IPS-NIHi11 (cell line): Measurements from ENCODE around the gene CST11.
A peak's percentile ranks its signal among the peaks of the same experiment; 100 is the strongest.

Experiments used
- DNase-seq: peaks from one replicate; pipeline ENCODE4 v3.0.0; 2012; ENCODE audit warnings: mixed read lengths, low spot score

The CST11 gene

DNA sequence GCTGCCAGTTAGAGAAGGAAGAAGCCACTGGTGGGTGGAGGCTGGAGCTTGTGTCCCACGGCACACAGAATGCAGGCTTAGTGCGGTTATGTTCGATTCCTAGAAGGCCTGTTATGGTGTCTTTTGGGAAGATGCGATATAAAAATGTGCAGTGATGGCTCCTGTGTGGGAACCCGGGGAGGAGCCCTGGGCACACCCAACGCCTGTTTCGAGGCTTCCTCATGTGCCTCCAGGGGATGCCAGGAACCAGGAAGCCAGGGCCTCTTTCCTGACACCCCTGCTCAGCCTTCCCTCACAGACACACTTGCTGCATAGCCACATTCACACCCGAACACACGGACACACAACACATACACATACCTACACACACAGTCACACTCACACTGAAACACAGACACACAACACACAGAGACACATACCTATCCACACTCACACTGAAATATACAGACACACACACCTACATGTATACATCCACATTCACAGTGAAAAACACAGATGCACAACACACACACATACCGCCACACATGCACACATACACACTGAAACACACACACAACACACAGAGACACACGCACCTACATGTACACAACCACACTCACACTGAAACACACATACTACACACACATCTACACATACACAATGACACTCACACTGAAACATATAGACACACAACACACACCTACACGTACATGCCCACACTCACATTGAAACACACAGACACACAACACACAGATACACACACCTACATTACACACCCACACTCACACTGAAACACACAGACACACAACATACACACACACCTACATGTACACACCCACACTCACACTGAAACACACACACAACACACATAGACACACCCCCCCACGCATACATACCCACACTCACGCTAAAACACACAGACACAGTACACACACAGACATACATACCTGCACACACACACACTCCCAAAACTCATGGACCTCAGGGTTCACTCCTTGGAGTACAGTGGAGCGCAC is 1.2 kb upstream of the CST11 start:
- DNase-seq: no peak

GRCh38 chr20:23451956-23452487 is 654 bp downstream of the CST11 start:
- no peak for DNase-seq

DNA sequence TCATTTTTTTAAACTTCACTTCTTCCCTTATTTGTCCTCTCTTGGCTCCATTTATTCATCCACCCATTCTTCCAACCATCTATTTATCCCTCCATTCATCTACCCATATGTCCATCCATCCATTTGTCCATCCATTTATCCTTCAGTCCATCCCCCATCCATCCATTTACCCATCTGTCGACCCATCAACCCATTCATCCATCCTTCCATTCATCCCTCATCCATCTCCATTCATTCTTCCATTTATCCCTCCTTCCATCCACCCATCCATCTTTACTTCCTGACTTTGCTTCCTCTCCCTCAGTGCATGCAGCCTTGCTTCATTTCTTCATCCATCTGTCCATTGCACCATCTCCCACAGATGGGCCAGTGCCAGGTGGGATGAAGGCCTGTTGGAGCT is 1.8 kb downstream of the CST11 start:
- no peak for DNase-seq

GRCh38 chr20:23449421-23449820 is 3.3 kb downstream of the CST11 start:
- DNase-seq: no peak

DNA sequence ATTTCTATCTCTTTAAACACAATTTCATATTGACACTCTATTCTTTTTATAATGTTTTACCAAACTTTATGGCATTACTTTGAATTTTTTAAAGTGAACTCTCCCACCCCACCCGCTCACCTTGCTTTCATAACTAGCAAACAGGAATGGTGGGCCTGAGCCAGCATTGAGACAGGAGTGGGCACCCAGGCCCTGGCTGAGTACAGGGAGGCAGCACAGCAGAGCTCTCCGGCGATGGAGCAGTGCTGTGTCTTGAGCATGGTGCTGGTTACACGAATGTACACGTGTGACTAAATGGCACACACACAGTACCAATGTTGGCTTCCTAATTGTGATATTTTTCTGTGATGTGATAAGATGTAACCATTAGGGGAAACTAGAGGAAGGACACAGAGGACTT is 4.5 kb downstream of the CST11 start:
- no peak for DNase-seq

DNA sequence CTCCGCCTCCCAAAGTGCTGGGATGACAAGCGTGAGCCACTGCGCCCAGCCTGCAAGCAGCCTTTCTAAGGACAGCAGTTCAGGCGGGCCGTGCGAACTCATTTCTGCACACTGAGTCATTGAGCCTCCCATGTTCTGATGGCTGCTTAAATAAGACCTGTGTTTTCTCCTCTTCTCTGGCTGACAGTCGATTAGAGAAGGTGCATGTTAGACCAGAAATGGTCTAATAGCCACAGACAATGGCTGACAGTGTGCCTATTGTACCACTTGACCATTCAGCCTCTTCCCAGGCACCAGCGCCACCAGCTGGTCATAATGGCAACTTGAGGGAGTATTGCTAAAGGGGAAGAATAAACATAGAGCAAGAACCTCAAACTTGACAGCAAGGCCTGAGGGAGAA is 6.2 kb downstream of the CST11 start:
- peak; percentile 77 for DNase-seq

GRCh38 chr20:23445596-23446217 is 7.0 kb downstream of the CST11 start:
- DNase-seq: no peak

- DNase-seq: no peak
Measured at GRCh38 chr20:23444859-23445258, 7.8 kb downstream of the CST11 start.

DNA sequence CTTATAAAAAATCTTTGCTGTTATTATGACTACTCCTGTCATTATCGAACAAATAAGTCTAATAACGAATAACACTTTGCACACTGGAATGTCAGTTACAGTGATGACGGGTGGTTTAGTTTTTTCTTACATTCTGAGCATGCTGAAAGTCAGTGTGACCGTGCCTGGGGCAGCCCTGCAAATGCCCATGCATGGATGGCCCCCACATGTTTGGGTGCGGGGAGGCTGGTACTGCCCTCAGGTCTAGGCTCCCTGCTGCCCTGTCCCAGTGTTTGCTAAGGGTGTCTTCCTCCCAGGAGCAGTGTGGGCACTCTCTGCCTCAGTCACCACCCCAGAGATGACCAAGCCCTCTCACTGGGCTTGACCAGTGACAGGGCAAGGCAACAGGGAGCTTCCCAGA is 10.2 kb downstream of the CST11 start:
- DNase-seq: no peak

DNA sequence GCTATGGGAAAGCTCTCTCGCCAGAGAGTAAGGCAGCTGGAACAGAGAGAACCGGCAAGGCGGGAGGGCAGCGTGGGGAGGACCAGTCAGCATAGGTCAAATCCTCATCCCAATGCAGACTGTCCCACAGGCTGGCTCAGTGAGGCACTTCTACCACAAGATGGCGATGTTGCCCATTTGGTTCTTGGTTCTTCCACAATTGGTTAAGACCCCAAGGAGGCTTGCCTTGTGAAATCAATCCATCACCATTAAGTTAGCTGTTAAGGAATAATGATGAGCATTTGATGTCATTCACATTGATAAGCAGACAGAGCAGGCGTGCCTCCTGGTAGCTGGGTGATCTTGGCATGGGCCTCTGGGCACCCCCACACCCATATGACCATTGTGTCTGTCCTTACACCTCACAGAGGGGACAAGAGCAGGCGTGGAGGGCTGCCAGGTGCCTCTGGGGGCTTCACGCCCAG is 10.8 kb downstream of the CST11 start:
- peak; percentile 91 for DNase-seq

DNA sequence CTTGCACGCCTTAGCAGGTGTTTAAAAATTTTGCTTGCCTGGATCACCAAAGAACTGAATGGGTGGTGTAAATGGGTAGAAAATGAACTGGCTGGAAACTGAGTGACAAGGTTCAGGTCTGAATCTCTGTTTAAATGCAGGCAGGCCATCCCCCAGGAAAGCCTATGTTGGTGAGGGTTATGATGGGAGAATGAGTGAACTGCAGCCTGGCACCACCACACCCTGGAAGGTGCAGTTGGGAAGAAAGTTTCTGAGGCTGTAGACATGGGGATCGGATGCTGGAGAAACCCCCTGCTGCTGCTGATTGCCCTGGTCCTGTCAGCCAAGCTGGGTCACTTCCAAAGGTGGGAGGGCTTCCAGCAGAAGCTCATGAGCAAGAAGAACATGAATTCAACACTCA is 12.7 kb downstream of the CST11 start:
- no peak for DNase-seq

DNA sequence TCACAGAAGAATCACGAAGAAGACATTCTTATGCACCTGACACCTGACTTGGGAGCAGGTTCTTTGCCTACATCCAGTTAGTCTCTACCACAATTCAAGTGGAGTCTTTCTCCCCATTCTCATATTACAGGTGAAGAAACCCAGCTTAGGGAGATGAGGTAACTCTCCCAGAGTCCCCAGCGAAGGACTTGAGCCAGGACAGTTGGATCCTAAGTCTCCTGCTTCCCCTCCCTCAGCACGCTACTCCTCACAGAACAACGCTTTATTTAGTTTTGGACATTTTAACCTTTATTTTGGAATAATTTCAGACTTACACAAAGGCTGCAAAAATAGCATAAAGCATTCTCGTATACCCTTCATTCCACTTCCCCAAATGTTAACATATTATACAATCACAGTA is 14.0 kb downstream of the CST11 start:
- DNase-seq: no peak

GRCh38 chr20:23437126-23437899 is 15.4 kb downstream of the CST11 start:
- no peak for DNase-seq

DNA sequence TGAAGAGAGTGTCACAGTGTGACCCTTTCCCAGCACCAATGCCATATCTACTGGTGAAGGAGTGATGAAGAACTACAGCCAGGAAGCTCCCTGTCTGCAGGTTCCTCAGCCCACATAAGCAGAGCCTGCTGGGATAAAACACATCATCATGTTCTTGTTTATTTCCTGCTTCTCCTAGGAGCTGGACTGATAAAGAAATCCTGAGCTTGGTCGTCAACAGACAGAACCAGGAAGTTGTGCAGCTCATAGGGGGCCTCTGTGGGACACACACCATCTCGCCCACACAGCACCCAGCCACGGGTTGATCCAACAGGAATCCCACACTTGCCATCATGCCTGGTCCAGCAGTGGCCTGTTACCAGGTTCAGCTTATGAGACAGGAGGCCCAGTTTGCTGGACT is 16.0 kb downstream of the CST11 start:
- no peak for DNase-seq

GRCh38 chr20:23435626-23436539 is 16.8 kb downstream of the CST11 start:
- no peak for DNase-seq

DNA sequence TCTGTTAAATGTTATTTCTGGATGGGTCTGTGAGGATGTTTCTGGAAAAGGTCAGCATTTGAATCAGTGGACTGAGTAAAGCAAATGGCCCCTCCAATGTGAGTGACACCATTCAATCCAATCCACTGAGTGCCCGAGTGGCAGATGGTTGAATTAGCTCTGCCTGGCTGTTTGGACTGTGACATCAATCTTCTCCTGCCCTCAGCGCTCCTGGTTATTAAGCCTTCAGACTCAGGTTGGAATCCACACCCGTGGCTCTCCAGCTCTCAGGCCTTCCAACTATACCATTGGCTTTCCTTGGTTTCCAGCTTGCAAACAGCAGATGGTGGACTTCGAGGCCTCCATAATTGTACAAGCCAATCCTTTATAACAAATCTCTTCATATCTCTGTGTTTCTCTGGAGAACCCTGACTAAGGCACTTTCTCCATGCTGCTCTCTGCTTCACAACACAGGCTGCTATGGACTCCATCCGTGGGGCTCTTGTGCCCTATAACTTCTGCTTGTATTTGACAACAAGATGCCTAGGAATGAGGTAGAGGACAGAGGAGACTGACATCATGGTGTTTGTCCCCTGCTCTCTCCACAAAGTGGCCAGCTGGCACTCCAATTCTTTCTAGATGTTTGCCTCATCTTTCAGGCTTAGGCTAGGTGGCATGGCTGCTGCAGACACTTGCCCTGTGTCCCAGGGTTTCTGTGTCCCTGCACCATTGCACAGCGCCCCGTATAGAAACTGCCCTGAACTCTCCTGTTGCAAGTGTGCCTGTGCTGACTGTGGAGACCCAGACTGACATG is 18.0 kb downstream of the CST11 start:
- no peak for DNase-seq

DNA sequence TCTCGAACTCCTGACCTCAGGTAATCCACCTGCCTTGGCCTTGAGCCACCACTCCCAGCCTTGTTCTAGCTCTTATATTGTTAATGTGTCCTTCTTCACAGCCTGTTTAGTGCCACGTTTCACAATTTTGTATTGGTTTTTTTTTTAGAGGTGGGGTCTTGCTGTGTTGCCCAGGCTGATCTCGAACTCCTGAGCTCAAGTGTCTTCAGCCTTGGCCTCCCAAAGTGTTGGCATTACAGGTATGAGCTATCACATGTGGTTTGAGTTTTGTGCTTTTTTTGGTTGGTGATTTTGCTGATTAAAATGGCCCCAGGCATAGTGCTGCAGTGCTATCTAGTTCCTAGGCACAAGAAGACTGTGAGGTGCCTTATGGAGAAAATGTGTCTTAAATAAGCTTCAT is 19.0 kb downstream of the CST11 start:
- DNase-seq: no peak

GRCh38 chr20:23425129-23425528 is 27.5 kb downstream of the CST11 start:
- DNase-seq: no peak

GRCh38 chr20:23420943-23421931 is 31.4 kb downstream of the CST11 start, which contains the start of gene NAPB:
NAPB (minus strand) TSS chr20:23421488; CDS start chr20:23421402, 86 bp downstream.
- DNase-seq: peak; percentile 96
